ENCODE results near the gene USP21. TPM values are rescaled to one million over a fixed set of nuclear protein-coding genes. Genes with fewer than 3 reads are reported as not detected.

Gene USP21
- total and polyA plus RNA-seq, 2 of the 13 experiments (the other 11 are each of a cell fraction or from before 2014, with no cell fraction given) = 10.1 to 33.1 TPM

DNA sequence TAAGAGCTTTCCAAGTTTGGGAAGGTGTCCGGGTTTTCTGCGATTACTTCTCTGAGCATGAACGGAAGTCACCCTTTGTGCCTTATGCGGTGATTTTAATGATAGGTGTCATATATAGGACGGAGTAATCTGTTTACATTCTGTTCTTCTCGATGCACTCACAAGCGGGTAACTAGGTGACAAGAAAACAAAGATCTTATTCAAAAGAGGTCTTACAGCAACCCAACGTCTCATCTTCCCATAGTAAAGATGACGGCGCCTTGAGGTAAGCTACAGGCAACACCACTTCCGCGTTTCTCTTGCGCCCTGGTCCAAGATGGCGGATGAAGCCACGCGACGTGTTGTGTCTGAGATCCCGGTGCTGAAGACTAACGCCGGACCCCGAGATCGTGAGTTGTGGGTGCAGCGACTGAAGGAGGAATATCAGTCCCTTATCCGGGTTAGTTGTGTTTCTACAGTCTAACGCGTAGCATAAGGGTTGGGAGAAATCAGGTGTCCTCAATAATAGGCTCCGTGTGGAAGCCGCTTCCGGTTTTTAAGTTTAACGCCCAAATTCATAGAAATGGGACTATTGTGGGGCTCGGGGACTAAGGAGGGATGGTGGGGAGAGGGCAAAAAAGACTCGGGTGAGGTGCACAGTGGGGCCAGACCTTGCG lies 5.5 kb upstream of the USP21 start, which contains the start of gene UFC1 (continued):
- TF ChIP-seq GABPB1 (CRISPR knock-in tag; IDR thresholded peaks at IDR 0.05) (peak; percentile 96), GATAD2A (CRISPR knock-in tag; IDR thresholded peaks at IDR 0.05) (peak; percentile 57), HNRNPH1 (optimal IDR thresholded peaks at IDR 0.05; ENCODE audit: low read depth, low read length) (peak; percentile 44), MATR3 (CRISPR knock-in tag; IDR thresholded peaks at IDR 0.05) (no peak), ZBTB40 (IDR thresholded peaks at IDR 0.05) (peak; percentile 85), ZBTB40 (CRISPR knock-in tag; IDR thresholded peaks at IDR 0.05) (peak; percentile 43; the same call in 1 of the 2 replicates), TFAP4 (IDR thresholded peaks at IDR 0.05; ENCODE audit: borderline replicate concordance, low read depth) (no peak), KDM2A (CRISPR knock-in tag; IDR thresholded peaks at IDR 0.05; ENCODE audit: borderline replicate concordance, low read depth) (peak; percentile 60; the same call in 1 of the 2 replicates), CBX5 (CRISPR knock-in tag; IDR thresholded peaks at IDR 0.05; ENCODE audit: borderline replicate concordance) (0 out of 2 replicates have a peak, but pooled peaks have one; percentile 56), ZMYM2 (CRISPR knock-in tag; IDR thresholded peaks at IDR 0.05) (no peak), ZSCAN30 (CRISPR knock-in tag; IDR thresholded peaks at IDR 0.05) (peak; percentile 65; the same call in 1 of the 2 replicates), CHD2 (IDR thresholded peaks at IDR 0.05; ENCODE audit: low read depth, low read length) (peak; percentile 76), RARG (CRISPR knock-in tag; IDR thresholded peaks at IDR 0.05; ENCODE audit: low read depth) (no peak), ZNF724P (CRISPR knock-in tag; IDR thresholded peaks at IDR 0.05; ENCODE audit: borderline replicate concordance) (0 out of 2 replicates have a peak, but pooled peaks have one; percentile 40), KAT8 (CRISPR knock-in tag; IDR thresholded peaks at IDR 0.05) (peak; percentile 95)
